Measurements from ENCODE around the gene SH2B3.

- TF ChIP-seq CTBP1 (IDR thresholded peaks at IDR 0.05; ENCODE audit: borderline replicate concordance), result no peak
- TF ChIP-seq PKNOX1 (IDR thresholded peaks at IDR 0.05), result no peak
Observed at GRCh38 chr12:111444925-111445725, 39.4 kb downstream of the SH2B3 start.

All from HEK293T (cell line).